Epidermal melanocyte (primary cell): Measurements from ENCODE around the gene GAGE10.
"Not testable (repeated sequence)": the region's sequence is repeated elsewhere in the genome, so short reads cannot be mapped to it uniquely, and the experiment has no call there.

Source experiments
- DNase-seq: peaks from one replicate; pipeline ENCODE4 v3.0.0; 2011; ENCODE audit warnings: low spot score; ENCODE audit not compliant: insufficient read length

The GAGE10 gene

DNA sequence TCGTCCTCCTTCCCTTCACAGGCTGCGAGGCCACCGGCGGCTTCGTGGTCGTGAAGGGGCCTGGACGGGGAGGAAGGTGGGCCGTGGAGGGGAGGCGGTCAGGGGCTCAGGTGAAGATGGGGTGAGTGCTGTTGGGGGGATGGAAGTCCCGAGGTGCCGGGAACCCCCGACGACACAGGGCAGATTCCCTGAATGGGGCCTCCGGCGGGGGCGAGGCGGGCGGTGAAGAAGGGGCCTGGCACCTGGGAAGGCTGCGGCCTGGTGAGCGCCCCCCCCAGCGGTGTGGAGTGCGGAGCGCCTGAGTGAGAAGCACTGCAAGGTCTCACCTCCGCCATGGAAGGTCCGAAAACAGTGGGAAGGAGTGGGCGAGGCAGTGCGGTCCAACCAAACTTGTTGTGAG, 18.8 kb downstream of the GAGE10 start:
- DNase-seq, result not testable (repeated sequence)

DNA sequence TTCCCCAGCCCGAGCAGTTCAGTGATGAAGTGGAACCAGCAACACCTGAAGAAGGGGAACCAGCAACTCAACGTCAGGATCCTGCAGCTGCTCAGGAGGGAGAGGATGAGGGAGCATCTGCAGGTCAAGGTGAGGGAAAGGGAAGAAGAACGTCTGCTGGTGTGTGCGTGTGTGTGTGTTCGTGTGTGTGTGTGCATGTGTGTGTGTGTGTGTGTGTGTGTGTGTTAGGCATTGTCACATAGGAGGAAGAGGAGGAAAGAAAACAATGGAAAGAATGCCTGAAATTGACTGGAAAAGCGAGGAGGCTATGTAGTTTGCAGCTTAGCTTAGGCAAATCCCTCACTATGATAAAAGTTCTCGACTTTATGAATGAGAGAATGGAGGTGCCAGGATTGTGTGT, 20.3 kb downstream of the GAGE10 start:
- DNase-seq, result not testable (repeated sequence)

DNA sequence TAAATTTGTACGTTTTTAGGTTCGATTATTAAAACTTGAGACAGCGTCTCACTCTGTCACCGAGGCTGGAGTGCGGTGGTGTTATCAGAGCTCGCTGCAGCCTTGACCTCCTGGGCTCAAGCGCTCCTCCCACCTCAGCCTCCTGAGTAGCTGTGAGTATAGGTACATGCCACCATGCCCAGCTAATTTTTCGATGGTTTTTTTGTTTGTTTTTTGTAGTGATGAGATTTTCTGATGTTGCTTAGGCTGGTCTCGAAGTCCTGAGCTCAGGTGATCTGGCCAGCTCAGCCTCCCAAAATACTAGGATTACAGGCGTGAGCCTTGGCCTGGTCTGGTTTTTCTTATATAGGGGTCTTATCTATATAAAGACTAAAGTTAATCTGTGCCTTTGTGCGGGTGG, 27.0 kb downstream of the GAGE10 start:
- DNase-seq, result not testable (repeated sequence)

DNA sequence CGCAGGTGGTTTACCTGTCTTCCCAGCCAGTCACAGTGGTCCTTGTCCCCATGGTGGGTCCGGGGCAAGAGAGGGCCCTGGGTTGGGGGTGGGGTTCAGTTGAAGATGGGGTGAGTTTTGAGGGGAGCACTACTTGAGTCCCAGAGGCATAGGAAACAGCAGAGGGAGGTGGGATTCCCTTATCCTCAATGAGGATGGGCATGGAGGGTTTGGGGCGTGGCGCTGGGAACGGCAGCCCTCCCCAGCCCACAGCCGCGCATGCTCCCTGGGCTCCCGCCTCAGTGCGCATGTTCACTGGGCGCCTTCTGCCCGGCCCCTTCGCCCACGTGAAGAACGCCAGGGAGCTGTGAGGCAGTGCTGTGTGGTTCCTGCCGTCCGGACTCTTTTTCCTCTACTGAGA, 27.8 kb downstream of the GAGE10 start, which contains the start of gene GAGE13:
Gene GAGE13 (plus strand): TSS at position 301 of the 400 bp plus-strand sequence. CDS start 1,156 bp downstream, outside the sequence.
- DNase-seq, result not testable (repeated sequence)

DNA sequence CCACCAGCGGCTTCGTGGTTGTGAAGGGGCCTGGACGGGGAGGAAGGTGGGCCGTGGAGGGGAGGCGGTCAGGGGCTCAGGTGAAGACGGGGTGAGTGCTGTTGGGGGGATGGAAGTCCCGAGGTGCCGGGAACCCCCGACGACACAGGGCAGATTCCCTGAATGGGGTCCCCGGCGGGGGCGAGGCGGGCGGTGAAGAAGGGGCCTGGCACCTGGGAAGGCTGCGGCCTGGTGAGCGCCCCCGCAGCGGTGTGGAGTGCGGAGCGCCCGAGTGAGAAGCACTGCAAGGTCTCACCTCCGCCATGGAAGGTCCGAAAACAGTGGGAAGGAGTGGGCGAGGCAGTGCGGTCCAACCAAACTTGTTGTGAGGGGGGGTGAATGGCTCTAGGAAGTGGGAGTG, 28.4 kb downstream of the GAGE10 start:
- not testable (repeated sequence) for DNase-seq

DNA sequence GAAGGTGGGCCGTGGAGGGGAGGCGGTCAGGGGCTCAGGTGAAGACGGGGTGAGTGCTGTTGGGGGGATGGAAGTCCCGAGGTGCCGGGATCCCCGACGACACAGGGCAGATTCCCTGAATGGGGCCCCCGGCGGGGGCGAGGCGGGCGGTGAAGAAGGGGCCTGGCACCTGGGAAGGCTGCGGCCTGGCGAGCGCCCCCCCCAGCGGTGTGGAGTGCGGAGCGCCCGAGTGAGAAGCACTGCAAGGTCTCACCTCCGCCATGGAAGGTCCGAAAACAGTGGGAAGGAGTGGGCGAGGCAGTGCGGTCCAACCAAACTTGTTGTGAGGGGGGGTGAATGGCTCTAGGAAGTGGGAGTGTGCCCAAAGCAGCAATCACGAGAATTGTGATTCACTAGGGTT, 38.0 kb downstream of the GAGE10 start:
- DNase-seq, result not testable (repeated sequence)

DNA sequence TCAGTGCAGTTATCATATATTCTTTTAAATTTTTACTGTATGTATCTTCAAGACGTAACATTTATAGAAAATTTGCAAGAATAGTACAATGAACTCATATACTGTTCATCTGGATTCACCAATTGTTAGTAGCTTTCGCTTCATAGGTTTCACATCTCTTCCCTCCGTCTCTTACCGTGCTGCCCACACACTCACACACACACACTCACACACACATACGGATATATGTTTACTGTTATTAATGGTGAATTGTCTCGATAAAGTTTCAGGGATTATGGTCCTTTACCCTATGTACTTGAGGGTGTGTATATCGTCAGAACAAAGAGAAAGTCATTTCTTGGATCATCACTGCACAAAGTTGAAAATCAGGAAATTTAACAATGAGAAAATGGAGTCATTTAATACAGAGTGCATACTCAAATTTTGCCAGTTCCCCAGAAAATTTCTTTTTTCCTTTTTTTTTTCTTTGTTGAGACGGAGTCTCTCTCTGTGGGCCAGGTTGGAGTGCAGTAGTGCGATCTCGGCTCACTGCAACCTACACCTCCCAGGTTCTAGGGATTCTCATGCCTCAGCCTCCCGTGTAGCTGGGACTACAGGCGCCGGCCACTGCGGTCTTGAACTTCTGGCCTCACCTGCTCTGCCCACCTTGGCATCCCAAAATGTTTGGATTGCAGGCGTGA, 41.2 kb downstream of the GAGE10 start:
- not testable (repeated sequence) for DNase-seq

DNA sequence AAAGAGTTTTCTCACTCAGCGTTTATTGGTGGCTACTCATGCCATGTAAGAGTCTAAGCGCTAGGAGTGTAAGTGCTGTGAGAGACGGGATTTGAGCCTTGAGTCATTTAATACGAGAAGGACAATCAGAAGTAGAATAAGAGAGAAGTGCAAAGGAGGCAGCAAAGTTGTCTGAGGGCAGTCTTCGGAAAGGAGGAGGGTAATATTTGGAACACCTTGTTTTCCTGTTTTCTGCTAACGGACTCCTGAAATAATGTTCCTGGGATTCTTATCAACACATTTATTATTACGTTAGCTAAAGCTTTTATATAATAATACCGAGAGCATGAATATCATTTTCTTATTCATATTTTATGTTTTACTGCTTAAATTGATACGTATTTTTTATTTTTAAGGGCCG, 42.0 kb downstream of the GAGE10 start:
- DNase-seq, result not testable (repeated sequence)

DNA sequence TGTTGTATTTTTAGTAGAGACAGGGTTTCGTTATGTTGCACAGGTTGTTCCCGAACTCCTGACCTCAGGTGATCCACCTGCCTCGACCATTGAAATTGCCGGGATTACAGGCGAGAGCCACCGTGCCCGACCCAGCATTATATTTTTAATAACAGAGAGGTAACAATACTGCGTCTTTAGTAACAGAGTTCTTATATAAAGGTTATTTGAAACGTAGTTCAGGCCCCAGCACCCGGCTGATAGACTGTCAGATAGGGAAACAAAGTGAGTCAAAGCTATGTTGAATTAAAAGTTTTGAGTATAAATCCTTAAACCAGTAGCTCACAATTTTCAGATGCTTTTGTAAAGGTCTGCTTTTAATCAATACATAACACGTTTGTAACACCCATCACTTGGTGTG, 42.7 kb downstream of the GAGE10 start:
- DNase-seq, result not testable (repeated sequence)
